HCT116 (cell line): Measurements from ENCODE around the gene ATP6V1B1. TPM values are rescaled to one million over a fixed set of nuclear protein-coding genes. Genes with fewer than 3 reads are reported as not detected.

ENCODE experiments used
- ATAC-seq: fragments of 200-7000 bp; cut with Tn5 transposase; 2 replicates; pipeline ENCODE4 v1.9.1; 2020; ENCODE audit warnings: mild to moderate bottlenecking, moderate library complexity
- BruUV-seq: library from RNA; stranded (reverse); fragments of 400-500 nt; replicated peaks from 2 replicates; lab custom pipeline; 2021; lab: Mats Ljungman, UMichigan
- CTCF ChIA-PET: fragments of 300-600 bp; sonication (Branson Sonifier 250); formaldehyde crosslinking; loops from one replicate; lab custom pipeline; 2021; ENCODE audit warnings: antibody characterized with exemption; lab: Charles Lee
- POLR2A ChIA-PET: fragments of 300-600, 350-600 bp; sonication (Branson Sonifier 250); formaldehyde crosslinking; loops from one replicate; lab custom pipeline; 2021; ENCODE audit warnings: antibody characterized with exemption; lab: Charles Lee
- RAD21 ChIA-PET, 2 experiments: fragments of 300-600 bp; sonication (Branson Sonifier 250); formaldehyde crosslinking; loops; one replicate each; lab custom pipeline; 2023; ENCODE audit warnings: low total read pairs in 2 of 2; ENCODE audit not compliant: uncharacterized antibody in 2 of 2, unreplicated experiment in 2 of 2, low non-redundant PET in 1 of 2; lab: Charles Lee
- DNase-seq: peaks from one replicate; pipeline ENCODE4 v3.0.0-alpha.2; 2010; ENCODE audit warnings: low read depth, low spot score
- H2AFZ ChIP-seq: fragments of 200-600 bp; shearing (Covaris generic), sonication (generic); 2 replicates; pipeline ENCODE4 v1.6.1; 2017; ENCODE audit warnings: low read depth, mixed run types, mixed read lengths, antibody characterized with exemption, low read length; ENCODE audit not compliant: poor library complexity, severe bottlenecking
- H3K27ac ChIP-seq: 2 replicates; pipeline ENCODE4 v1.5.1; 2012; ENCODE audit warnings: low read depth, low read length
- H3K27me3 ChIP-seq: fragments of 200-600 bp; sonication (generic); 2 replicates; pipeline ENCODE4 v1.6.1; 2016; ENCODE audit warnings: mixed run types, low read length, mixed read lengths; ENCODE audit not compliant: insufficient read depth
- H3K36me3 ChIP-seq, 2 experiments: fragments of 200-500 bp in 1 of 2; fragments of 200-600 bp in 1 of 2; sonication (Bioruptor generic) in 1 of 2; sonication (generic) in 1 of 2; 2 replicates each; pipeline versions ENCODE4 v1.5.1 to v1.6.1; 2014 to 2016; ENCODE audit warnings: low read length in 2 of 2, inconsistent platforms in 1 of 2, mixed read lengths in 1 of 2, mixed run types in 1 of 2; ENCODE audit not compliant: insufficient read depth in 2 of 2, control insufficient read depth in 1 of 2
- H3K4me1 ChIP-seq, 2 experiments: fragments of 200-600 bp in 1 of 2; sonication (generic) in 1 of 2; 2 replicates each; pipeline versions ENCODE4 v1.5.1 to v1.6.1; 2012 to 2017; ENCODE audit warnings: low read length in 2 of 2, inconsistent platforms in 1 of 2, mild to moderate bottlenecking in 1 of 2, mixed read lengths in 1 of 2, mixed run types in 1 of 2, moderate library complexity in 1 of 2; ENCODE audit not compliant: insufficient read depth in 2 of 2, control insufficient read depth in 1 of 2
- H3K4me2 ChIP-seq: fragments of 200-600 bp; sonication (generic); 2 replicates; pipeline ENCODE4 v1.6.1; 2017; ENCODE audit warnings: mixed run types, low read length, mixed read lengths
- H3K4me3 ChIP-seq, 2 experiments: fragments of 200-600 bp in 1 of 2; sonication (generic) in 1 of 2; replicated peaks in 1 of 2; 2 replicates each; pipeline ENCODE4 v1.5.1; 2011 to 2016; ENCODE audit warnings: low read length in 2 of 2, control low read depth in 1 of 2, low read depth in 1 of 2, mild to moderate bottlenecking in 1 of 2, mixed read lengths in 1 of 2, mixed run types in 1 of 2
- H3K79me2 ChIP-seq: fragments of 200-600 bp; sonication (generic); 2 replicates; pipeline ENCODE4 v1.6.1; 2017; ENCODE audit warnings: mild to moderate bottlenecking, mixed run types, low read length, moderate library complexity, mixed read lengths; ENCODE audit not compliant: insufficient read depth
- H3K9ac ChIP-seq: fragments of 200-600 bp; sonication (generic); 2 replicates; pipeline ENCODE4 v1.6.1; 2016; ENCODE audit warnings: low read length, mixed read lengths
- H3K9me2 ChIP-seq: fragments of 200-600 bp; sonication (generic), shearing (Covaris generic); 2 replicates; pipeline ENCODE4 v1.6.1; 2017; ENCODE audit warnings: mixed run types, mild to moderate bottlenecking, moderate library complexity; ENCODE audit not compliant: insufficient read depth
- H3K9me3 ChIP-seq, 2 experiments: fragments of 200-500 bp in 1 of 2; fragments of 200-600 bp in 1 of 2; sonication (Bioruptor generic) in 1 of 2; sonication (generic) in 1 of 2; 2 replicates each; pipeline ENCODE4 v1.6.1; 2014 to 2017; ENCODE audit warnings: low read length in 2 of 2, mixed read lengths in 2 of 2, inconsistent platforms in 1 of 2, low read depth in 1 of 2, mild to moderate bottlenecking in 1 of 2, mixed run types in 1 of 2, moderate library complexity in 1 of 2; ENCODE audit not compliant: control insufficient read depth in 1 of 2, insufficient read depth in 1 of 2
- H4K20me1 ChIP-seq: fragments of 200-600 bp; sonication (generic), shearing (Covaris generic); 2 replicates; pipeline ENCODE4 v1.6.1; 2017; ENCODE audit warnings: mixed run types, mild to moderate bottlenecking, moderate library complexity; ENCODE audit not compliant: insufficient read depth
- ATF3 ChIP-seq: IDR thresholded peaks from 2 replicates; pipeline ENCODE4 v1.6.1; 2012
- CBX3 ChIP-seq: IDR thresholded peaks from 2 replicates; pipeline ENCODE4 v1.6.1; 2012; ENCODE audit warnings: low read depth
- CEBPB ChIP-seq: IDR thresholded peaks from 2 replicates; pipeline ENCODE4 v1.6.1; 2012; ENCODE audit warnings: low read depth
- EGR1 ChIP-seq: IDR thresholded peaks from 2 replicates; pipeline ENCODE4 v1.6.1; 2012; ENCODE audit warnings: low read depth
- EZH2 ChIP-seq: fragments of 200-600 bp; sonication (generic); IDR thresholded peaks from 2 replicates; pipeline ENCODE4 v1.6.1; 2017; ENCODE audit warnings: antibody characterized with exemption, mixed run types
- EZH2phosphoT487 ChIP-seq: fragments of 200-600 bp; IDR thresholded peaks from 2 replicates; pipeline ENCODE4 v1.6.1; 2018; ENCODE audit warnings: antibody characterized with exemption, borderline replicate concordance
- FOSL1 ChIP-seq: IDR thresholded peaks from 2 replicates; pipeline ENCODE4 v1.6.1; 2012; ENCODE audit warnings: low read depth
- JUND ChIP-seq: IDR thresholded peaks from 2 replicates; pipeline ENCODE4 v1.6.1; 2012
- POLR2AphosphoS5 ChIP-seq: IDR thresholded peaks from 2 replicates; pipeline ENCODE4 v1.6.1; 2011; ENCODE audit warnings: mild to moderate bottlenecking, low read depth, low read length, moderate library complexity
- RAD21 ChIP-seq: IDR thresholded peaks from 2 replicates; pipeline ENCODE4 v1.6.1; 2012; ENCODE audit warnings: low read depth, mild to moderate bottlenecking
- REST ChIP-seq: IDR thresholded peaks from 2 replicates; pipeline ENCODE4 v1.6.1; 2012; ENCODE audit warnings: low read depth
- SP1 ChIP-seq: IDR thresholded peaks from 2 replicates; pipeline ENCODE4 v1.6.1; 2012; ENCODE audit warnings: low read depth
- TCF7L2 ChIP-seq: IDR thresholded peaks from 2 replicates; pipeline ENCODE4 v1.7.0; 2011; ENCODE audit warnings: borderline replicate concordance, inconsistent platforms; ENCODE audit not compliant: insufficient read depth, insufficient read length; ENCODE audit errors: extremely low read depth
- ZFX ChIP-seq: fragments of 450-650 bp; IDR thresholded peaks from 2 replicates; pipeline ENCODE4 v1.6.1; 2017
- ZNF274 ChIP-seq: fragments of 200-500 bp; sonication (Bioruptor generic); IDR thresholded peaks from 2 replicates; pipeline ENCODE4 v1.6.1; 2014; ENCODE audit warnings: mild to moderate bottlenecking, low read depth, low read length, inconsistent platforms
- intact Hi-C: fragments of 100-400 bp; cut with micrococcal nuclease; formaldehyde crosslinking; loops from 2 replicates; pipeline ENCODE4 v1.10.0; 2022
- total RNA-seq: library from RNA; stranded (reverse); gene quantifications from one replicate; pipeline ENCODE4 v1.2.1, GENCODE V29; 2021; ENCODE audit not compliant: unreplicated experiment

Gene ATP6V1B1
- total RNA-seq, 1 experiment from 2014 or later = 0.74 TPM

- ChIA-PET CTCF (no interaction called here), RAD21 (no interaction called here), POLR2A (no interaction called here)
- ATAC-seq = no peak
- TF ChIP-seq CBX3 (no peak), FOSL1 (no peak), ZFX (no peak), REST (no peak), ATF3 (no peak), EZH2phosphoT487 (no peak), CEBPB (no peak), JUND (no peak), SP1 (no peak), RAD21 (no peak), EGR1 (no peak), POLR2AphosphoS5 (no peak), EZH2 (no peak), TCF7L2 (no peak), ZNF274 (no peak)
- Histone ChIP-seq H3K79me2 (no peaks in the 10 kb centered on the region), H3K36me3 (no peaks in the 10 kb centered on the region), H3K4me3 (no peak overlapping the region), H3K27ac (no peak overlapping the region), H3K9me3 (no peaks in the 10 kb centered on the region), H3K9me2 (no peaks in the 10 kb centered on the region), H2AFZ (no peak overlapping the region), H3K4me2 (no peak overlapping the region), H3K27me3 (no peaks in the 10 kb centered on the region), H4K20me1 (no peaks in the 10 kb centered on the region), H3K9ac (no peak overlapping the region), H3K4me1 (peaks cover 3 to 13% of the 10 kb centered on the region in 2 experiments; a peak in 2 of 4 replicates)
- DNase-seq = no peak
- intact Hi-C loops = no loop called here
- no TSS peak for BruUV-seq
Observed at GRCh38 chr2:71003966-71004755, 68.5 kb downstream of the ATP6V1B1 start.
